8988T (cell line): Measurements from ENCODE around the gene BTBD9.

ENCODE experiments used
- DNase-seq: peaks from one replicate; pipeline ENCODE4 v3.0.0; 2011

Gene BTBD9

GRCh38 chr6:38423746-38424145, 216.0 kb downstream of the BTBD9 start:
- DNase-seq = no peak

GRCh38 chr6:38420207-38420606, 219.5 kb downstream of the BTBD9 start:
- DNase-seq = no peak

- no peak for DNase-seq
Observed at GRCh38 chr6:38417521-38417920, 222.2 kb downstream of the BTBD9 start.

GRCh38 chr6:38415231-38416005, 224.3 kb downstream of the BTBD9 start:
- DNase-seq = no peak

- DNase-seq = no peak
Observed at GRCh38 chr6:38413102-38413800, 226.5 kb downstream of the BTBD9 start.

- DNase-seq = no peak
Observed at GRCh38 chr6:38407192-38407591, 232.5 kb downstream of the BTBD9 start.

GRCh38 chr6:38406096-38406495, 233.6 kb downstream of the BTBD9 start:
- no peak for DNase-seq

GRCh38 chr6:38404900-38405556, 234.7 kb downstream of the BTBD9 start:
- DNase-seq = no peak

- DNase-seq = no peak
Observed at GRCh38 chr6:38404355-38404754, 235.4 kb downstream of the BTBD9 start.

- DNase-seq = no peak
Observed at GRCh38 chr6:38403548-38403947, 236.2 kb downstream of the BTBD9 start.

- DNase-seq = no peak
Observed at GRCh38 chr6:38400764-38401163, 239.0 kb downstream of the BTBD9 start.

- DNase-seq = no peak
Observed at GRCh38 chr6:38400101-38400500, 239.6 kb downstream of the BTBD9 start.

GRCh38 chr6:38396209-38396608, 243.5 kb downstream of the BTBD9 start:
- no peak for DNase-seq

- DNase-seq = no peak
Observed at GRCh38 chr6:38393986-38394385, 245.7 kb downstream of the BTBD9 start.

- DNase-seq = no peak
Observed at GRCh38 chr6:38391626-38392579, 247.8 kb downstream of the BTBD9 start.

GRCh38 chr6:38391206-38391605, 248.5 kb downstream of the BTBD9 start:
- no peak for DNase-seq

GRCh38 chr6:38389875-38390274, 249.9 kb downstream of the BTBD9 start:
- no peak for DNase-seq

GRCh38 chr6:38387971-38388370, 251.8 kb downstream of the BTBD9 start:
- no peak for DNase-seq

GRCh38 chr6:38387461-38387860, 252.3 kb downstream of the BTBD9 start:
- DNase-seq = no peak

GRCh38 chr6:38378801-38379200, 260.9 kb downstream of the BTBD9 start:
- DNase-seq = no peak

GRCh38 chr6:38375937-38376336, 263.8 kb downstream of the BTBD9 start:
- no peak for DNase-seq

- DNase-seq = no peak
Observed at GRCh38 chr6:38375341-38375740, 264.4 kb downstream of the BTBD9 start.

- no peak for DNase-seq
Observed at GRCh38 chr6:38371881-38372280, 267.8 kb downstream of the BTBD9 start.
